AG04449 (cell line): ENCODE measurements around the gene GTPBP6.
A peak's percentile ranks its signal among the peaks of the same experiment; 100 is the strongest.

Experiments used
- CTCF ChIA-PET: fragments of 350-600 bp; formaldehyde crosslinking; extraction: SDS; loops from one replicate; lab custom pipeline; 2021; ENCODE audit warnings: antibody characterized with exemption; lab: Yijun Ruan, JAX
- POLR2A ChIA-PET: fragments of 400-600, 350-600 bp; formaldehyde crosslinking; extraction: SDS; loops from one replicate; lab custom pipeline; 2020; ENCODE audit warnings: antibody characterized with exemption, inconsistent platforms; lab: Yijun Ruan, JAX
- DNase-seq: peaks from one replicate; pipeline ENCODE4 v3.0.0-alpha.2; 2010; ENCODE audit warnings: low read depth, low spot score
- H3K4me3 ChIP-seq: 2 replicates; pipeline ENCODE4 v1.5.1; 2011; ENCODE audit warnings: low read depth, mild to moderate bottlenecking, control low read depth, low read length
- CTCF ChIP-seq: IDR thresholded peaks from one replicate; pipeline ENCODE4 v1.5.1; 2011; ENCODE audit warnings: mild to moderate bottlenecking, moderate library complexity, low read length, control low read depth, inconsistent platforms; ENCODE audit not compliant: insufficient read depth; ENCODE audit errors: missing control alignments

Gene GTPBP6

GRCh38 chrX:318068-318738 is 393 bp downstream of the GTPBP6 start:
- TF ChIP-seq CTCF = no peak
- peak; percentile 85 for DNase-seq
- peak overlapping the region; percentile 86 for H3K4me3 ChIP-seq
- ChIA-PET POLR2A (no interaction called here), CTCF (no interaction called here)

- DNase-seq = peak; percentile 4
- CTCF ChIA-PET = no interaction called here
- no peak for TF ChIP-seq CTCF
- POLR2A ChIA-PET = no interaction called here
- peak overlapping the region; percentile 64 for H3K4me3 ChIP-seq
These were observed 1.1 kb downstream of the GTPBP6 start for GRCh38 chrX:317424-318067.

- ChIA-PET CTCF (no interaction called here), POLR2A (no interaction called here)
- no peak for DNase-seq
- H3K4me3 ChIP-seq = no peak overlapping the region
- TF ChIP-seq CTCF = no peak
These were observed 2.0 kb downstream of the GTPBP6 start for GRCh38 chrX:316351-317325.

- H3K4me3 ChIP-seq = no peak overlapping the region
- ChIA-PET CTCF (no interaction called here), POLR2A (no interaction called here)
- DNase-seq = no peak
- TF ChIP-seq CTCF = no peak
These were observed 3.6 kb downstream of the GTPBP6 start for GRCh38 chrX:314781-315595.

GRCh38 chrX:314049-314448 is 4.5 kb downstream of the GTPBP6 start:
- POLR2A ChIA-PET = no interaction called here
- no peak for DNase-seq
- no peak for TF ChIP-seq CTCF
- H3K4me3 ChIP-seq = no peak overlapping the region
- CTCF ChIA-PET = no interaction called here
